HG02588 (cell line): Measurements from ENCODE around the gene ASB3.
A peak's percentile ranks its signal among the peaks of the same experiment; 100 is the strongest.
"Not testable (repeated sequence)": the region's sequence is repeated elsewhere in the genome, so short reads cannot be mapped to it uniquely, and the experiment has no call there.

Experiments used
- ATAC-seq: cut with Tn5 transposase; IDR thresholded peaks from one replicate; pipeline ENCODE4 v1.9.1; 2021; ENCODE audit warnings: mild to moderate bottlenecking, moderate library complexity; ENCODE audit not compliant: unreplicated experiment

Gene ASB3

DNA sequence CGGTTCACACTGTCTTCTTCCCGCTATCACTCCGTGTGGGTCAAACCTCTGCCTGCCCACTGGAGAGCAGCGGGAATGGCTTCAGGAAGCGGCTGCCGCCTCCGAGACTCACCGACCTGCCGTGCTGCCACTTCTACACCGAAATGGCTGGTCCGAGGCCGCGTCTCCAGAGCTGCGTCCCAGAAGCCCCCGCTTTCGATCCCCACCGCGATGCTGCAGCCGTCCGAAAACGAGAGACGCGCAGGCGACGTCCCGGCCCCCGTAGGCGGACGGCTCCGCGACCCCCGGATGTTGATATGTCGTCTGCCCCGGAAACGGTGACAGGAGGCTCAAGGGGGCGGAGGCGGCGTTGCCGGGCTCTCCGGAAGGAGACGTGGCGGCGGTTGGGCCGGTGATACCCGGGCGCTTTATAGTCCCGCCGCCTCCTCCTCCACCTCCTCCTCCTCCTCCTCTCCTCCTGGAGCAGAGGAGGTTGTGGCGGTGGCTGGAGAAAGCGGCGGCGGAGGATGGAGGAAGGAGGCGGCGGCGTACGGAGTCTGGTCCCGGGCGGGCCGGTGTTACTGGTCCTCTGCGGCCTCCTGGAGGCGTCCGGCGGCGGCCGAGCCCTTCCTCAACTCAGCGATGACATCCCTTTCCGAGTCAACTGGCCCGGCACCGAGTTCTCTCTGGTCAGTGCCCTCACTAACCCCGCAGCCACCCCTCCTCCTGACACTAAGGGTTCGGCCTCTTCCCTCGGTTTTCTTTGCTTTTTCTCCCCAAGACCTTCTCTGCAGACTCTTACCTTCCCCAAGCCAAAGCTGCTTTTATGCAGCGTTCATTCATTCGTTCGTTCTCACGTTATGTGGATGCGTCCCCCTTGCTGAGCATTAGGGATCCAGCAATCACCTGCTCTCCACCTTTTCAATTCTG, at the start of gene ASB3, which contains the start of gene ERLEC1:
ASB3 (minus strand) TSS at position 249 of the 909 bp plus-strand sequence. CDS start 21,381 bp downstream, outside the sequence.
ERLEC1 (plus strand) TSS at position 340 of the 909 bp plus-strand sequence; CDS start at position 507, 167 bp downstream.
- ATAC-seq, result peak; percentile 95

- ATAC-seq, result not testable (repeated sequence)
Measured at GRCh38 chr2:53829980-53830290, 43.2 kb upstream of the ASB3 start.

- no peak for ATAC-seq
Measured at GRCh38 chr2:53829273-53829979, 42.7 kb upstream of the ASB3 start.

DNA sequence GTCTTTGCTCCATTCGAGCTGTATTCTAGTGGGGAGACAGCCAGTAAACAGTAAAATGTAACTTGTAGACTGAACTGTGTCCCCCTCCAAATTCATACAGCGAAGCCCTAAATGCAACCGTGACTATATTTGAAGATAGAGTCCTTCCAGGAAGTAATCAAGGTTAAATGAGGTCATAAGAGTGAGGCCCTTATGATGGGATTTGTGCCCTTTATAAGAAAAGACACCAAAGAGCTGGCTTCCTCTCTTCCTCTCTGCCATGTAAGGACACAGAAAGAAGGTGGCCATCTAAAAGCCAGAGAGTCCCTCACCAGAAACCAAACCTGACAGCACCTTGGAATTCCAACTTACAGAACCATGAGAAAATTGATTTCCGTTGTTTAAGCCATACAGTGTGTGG, 41.6 kb upstream of the ASB3 start:
- no peak for ATAC-seq

GRCh38 chr2:53827398-53828175, 40.8 kb upstream of the ASB3 start:
- ATAC-seq, result no peak

GRCh38 chr2:53826587-53827397, 40.0 kb upstream of the ASB3 start:
- no peak for ATAC-seq

DNA sequence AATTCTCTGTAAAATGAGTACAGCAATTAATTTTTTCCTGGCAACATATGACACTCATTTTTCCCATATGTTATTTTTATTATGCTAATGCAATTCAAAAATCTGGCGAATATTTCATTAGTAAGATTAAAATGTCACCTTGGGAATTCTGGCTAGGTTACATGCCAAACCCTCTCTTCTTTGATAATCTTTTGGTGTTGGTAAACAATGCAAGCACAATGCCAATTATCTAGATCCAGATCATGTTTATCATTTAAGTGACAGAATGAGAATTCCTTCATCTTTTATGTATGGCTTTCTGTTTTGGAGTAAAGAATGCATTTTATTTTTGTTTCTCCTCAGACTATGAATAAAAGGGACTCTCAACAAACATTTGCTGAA, 39.3 kb upstream of the ASB3 start:
- ATAC-seq, result no peak

DNA sequence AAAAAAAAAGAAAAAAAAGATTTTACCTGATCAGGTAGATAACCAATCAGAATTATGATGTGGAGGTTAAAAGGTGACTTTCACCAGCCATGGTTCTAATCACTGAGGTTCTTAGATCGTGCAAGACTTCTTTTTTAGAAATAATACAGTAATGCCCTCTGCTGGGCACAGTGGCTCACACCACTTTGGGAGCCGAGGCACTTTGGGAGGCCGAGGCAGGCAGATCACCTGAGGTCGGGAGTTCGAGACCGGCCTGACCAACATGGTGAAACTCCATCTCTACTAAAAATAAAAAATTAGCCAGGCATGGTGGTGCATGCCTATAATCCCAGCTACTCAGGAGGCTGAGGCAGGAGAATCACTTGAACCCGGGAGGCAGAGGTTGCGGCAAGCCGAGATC, 36.9 kb upstream of the ASB3 start:
- ATAC-seq, result not testable (repeated sequence)

- no peak for ATAC-seq
Measured at GRCh38 chr2:53821810-53822209, 35.1 kb upstream of the ASB3 start.

GRCh38 chr2:53820711-53821110, 34.0 kb upstream of the ASB3 start:
- no peak for ATAC-seq

DNA sequence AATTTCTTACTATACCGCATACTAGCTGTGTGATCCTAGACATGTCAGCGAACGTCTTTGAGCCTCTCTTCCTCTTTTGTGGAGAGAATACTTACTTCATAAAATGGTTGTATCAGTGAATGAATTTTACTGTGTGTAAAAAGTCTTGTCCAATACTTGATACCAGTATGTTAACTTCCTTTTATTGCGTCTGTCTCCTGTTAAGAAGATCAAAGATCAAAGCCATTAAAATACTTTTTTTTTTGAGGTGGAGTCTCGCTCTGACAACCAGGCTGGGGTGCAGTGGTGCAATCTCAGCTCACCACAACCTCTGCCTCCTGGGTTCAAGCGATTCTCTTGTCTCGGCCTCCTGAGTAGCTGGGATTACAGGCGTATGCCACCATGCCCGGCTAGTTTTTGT, 33.3 kb upstream of the ASB3 start:
- ATAC-seq, result no peak

GRCh38 chr2:53819634-53820033, 32.9 kb upstream of the ASB3 start:
- no peak for ATAC-seq

GRCh38 chr2:53818854-53819435, 32.2 kb upstream of the ASB3 start:
- no peak for ATAC-seq

DNA sequence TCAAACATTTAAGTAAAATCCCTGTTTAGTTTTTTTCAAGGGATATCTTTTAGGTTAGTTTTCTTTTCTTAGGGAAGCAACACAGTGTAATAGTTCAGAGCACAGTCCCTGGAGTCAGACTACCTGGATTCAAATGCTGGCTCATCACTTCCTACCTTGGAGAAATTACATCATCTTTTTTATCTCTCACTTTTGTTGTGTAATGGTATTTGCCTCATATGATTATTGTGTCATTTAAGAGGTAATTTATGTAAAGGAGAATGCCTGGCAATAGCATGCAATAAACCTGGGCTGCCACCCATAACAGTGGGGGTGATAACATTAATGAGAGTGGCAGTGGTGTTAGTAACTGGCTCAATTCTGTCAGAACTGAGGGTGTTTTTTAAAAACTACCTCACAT, 26.4 kb upstream of the ASB3 start:
- no peak for ATAC-seq

GRCh38 chr2:53811601-53812000, 24.8 kb upstream of the ASB3 start:
- ATAC-seq, result no peak

DNA sequence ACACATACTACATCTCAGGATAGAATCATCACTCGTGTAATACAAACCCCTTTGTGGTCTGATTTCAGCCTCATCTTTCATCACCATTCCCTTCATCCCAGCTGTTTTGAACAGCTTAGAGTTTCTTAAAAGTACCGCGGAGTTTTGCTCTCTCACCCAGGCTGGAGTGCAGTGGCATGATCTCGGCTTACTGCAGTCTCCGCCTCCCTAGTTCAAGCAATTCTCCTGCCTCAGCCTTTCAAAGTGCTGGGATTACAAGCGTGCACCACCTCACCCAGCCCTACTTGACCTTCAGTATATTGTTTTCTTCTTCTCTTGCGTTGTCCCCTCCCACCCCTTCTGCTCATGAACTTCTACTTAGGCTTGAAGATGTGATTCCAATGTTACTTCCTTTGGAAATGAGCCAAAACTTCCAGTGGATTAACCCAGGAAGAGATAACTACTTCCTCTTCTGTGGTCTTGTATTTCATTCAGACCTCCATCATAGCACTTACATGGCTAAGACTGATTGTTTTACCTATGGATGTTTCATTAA, 15.9 kb upstream of the ASB3 start:
- ATAC-seq, result no peak

- ATAC-seq, result no peak
Measured at GRCh38 chr2:53801547-53801946, 14.8 kb upstream of the ASB3 start.

GRCh38 chr2:53793821-53794220, 7.1 kb upstream of the ASB3 start:
- no peak for ATAC-seq

DNA sequence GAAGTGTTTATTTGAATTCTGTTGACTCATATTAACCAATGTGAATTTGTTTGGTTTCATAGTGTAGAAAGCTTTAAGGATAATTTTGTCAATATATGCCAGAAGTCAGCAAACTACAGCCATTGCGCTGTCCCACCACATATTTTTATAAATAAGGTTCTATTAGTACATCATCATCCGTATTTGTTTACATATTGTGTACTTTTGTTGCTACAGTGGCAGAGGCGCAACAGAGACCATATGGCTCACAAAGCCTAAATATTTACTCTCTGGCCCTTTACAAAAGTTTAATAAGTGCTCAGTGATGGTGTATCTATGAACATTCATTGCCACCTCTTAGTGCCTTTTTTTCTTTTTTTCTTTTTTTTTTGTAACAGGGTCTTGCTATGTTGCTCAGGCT, 6.5 kb upstream of the ASB3 start:
- ATAC-seq, result no peak
